Stimulated activated CD4-positive, alpha-beta T cell treated with anti-CD3 and anti-CD28 coated beads, Interleukin-1b, Interleukin-23, amount 100 ng/mL, for 1 hour (primary cell): ENCODE measurements around the gene SNRPB2.

Experiments used
- DNase-seq, 2 donors: peaks; one replicate each; pipeline ENCODE4 v3.0.0-alpha.2; 2020; ENCODE audit warnings: low read depth in 2 of 2

Gene SNRPB2

GRCh38 chr20:16732506-16733152, 2.8 kb downstream of the SNRPB2 start:
- no peak for DNase-seq

GRCh38 chr20:16740365-16741072, 10.7 kb downstream of the SNRPB2 start:
- no peak for DNase-seq

- no peak for DNase-seq
Observed at GRCh38 chr20:16744178-16744807, 14.5 kb downstream of the SNRPB2 start.

GRCh38 chr20:16745204-16745603, 15.4 kb downstream of the SNRPB2 start:
- no peak for DNase-seq

- DNase-seq = no peak
Observed at GRCh38 chr20:16747291-16747811, 17.5 kb downstream of the SNRPB2 start.

GRCh38 chr20:16748308-16748900, 18.6 kb downstream of the SNRPB2 start, which contains the start of gene OTOR:
Gene OTOR (plus strand): TSS chr20:16748358. CDS start chr20:16748402, 44 bp downstream.
- DNase-seq = no peak

- no peak for DNase-seq
Observed at GRCh38 chr20:16749573-16749972, 19.7 kb downstream of the SNRPB2 start.

GRCh38 chr20:16752082-16752481, 22.3 kb downstream of the SNRPB2 start:
- no peak for DNase-seq

- no peak for DNase-seq
Observed at GRCh38 chr20:16752901-16753300, 23.1 kb downstream of the SNRPB2 start.

- no peak for DNase-seq
Observed at GRCh38 chr20:16758454-16759180, 28.8 kb downstream of the SNRPB2 start.

GRCh38 chr20:16759181-16759563, 29.3 kb downstream of the SNRPB2 start:
- DNase-seq = no peak

GRCh38 chr20:16760431-16761304, 30.8 kb downstream of the SNRPB2 start:
- no peak for DNase-seq

GRCh38 chr20:16761305-16761829, 31.5 kb downstream of the SNRPB2 start:
- peak in 1 of 2 donors; percentile 8 for DNase-seq

GRCh38 chr20:16764560-16764959, 34.7 kb downstream of the SNRPB2 start:
- no peak for DNase-seq

- DNase-seq = no peak
Observed at GRCh38 chr20:16771213-16771612, 41.4 kb downstream of the SNRPB2 start.

GRCh38 chr20:16775961-16776360, 46.1 kb downstream of the SNRPB2 start:
- no peak for DNase-seq

GRCh38 chr20:16777126-16777525, 47.3 kb downstream of the SNRPB2 start:
- DNase-seq = no peak

- no peak for DNase-seq
Observed at GRCh38 chr20:16778159-16778558, 48.3 kb downstream of the SNRPB2 start.

- no peak for DNase-seq
Observed at GRCh38 chr20:16781496-16781895, 51.7 kb downstream of the SNRPB2 start.

- DNase-seq = no peak
Observed at GRCh38 chr20:16785226-16785625, 55.4 kb downstream of the SNRPB2 start.
